Gastrocnemius medialis (tissue), 4 donors: ENCODE measurements around the gene TMEM163. TPM values are rescaled to one million over a fixed set of nuclear protein-coding genes. Genes with fewer than 3 reads are reported as not detected.

Experiments used
- ATAC-seq, 2 donors: fragments of 150-250 bp; one replicate each; pipeline ENCODE4 v1.9.1; 2016
- DNase-seq, 2 donors: peaks; one replicate each; pipeline ENCODE4 v3.0.0-alpha.2; 2019
- H3K27ac ChIP-seq, 4 donors: fragments of 200-600 bp; sonication (generic); 1 replicate in 1 of 4; 2 replicates in 3 of 4; pipeline ENCODE4 v1.5.1; 2016 to 2018; ENCODE audit warnings: mild to moderate bottlenecking in 2 of 4, moderate library complexity in 1 of 4
- H3K27me3 ChIP-seq, 3 donors: fragments of 200-600 bp; sonication (generic) in 2 of 3; 1 replicate in 1 of 3; 2 replicates in 2 of 3; pipeline versions ENCODE4 v1.5.1 to v1.6.0; 2016 to 2019; ENCODE audit warnings: mild to moderate bottlenecking in 1 of 3, moderate library complexity in 1 of 3
- H3K36me3 ChIP-seq, 2 donors: fragments of 200-600 bp; sonication (generic) in 1 of 2; one replicate each; pipeline ENCODE4 v1.5.1; 2017 to 2018
- H3K4me1 ChIP-seq, 2 donors: fragments of 200-600 bp; sonication (generic) in 1 of 2; one replicate each; pipeline ENCODE4 v1.5.1; 2016 to 2017; ENCODE audit warnings: mild to moderate bottlenecking in 2 of 2
- H3K4me3 ChIP-seq, 4 donors: fragments of 200-600 bp; sonication (generic) in 3 of 4; 1 replicate in 1 of 4; 2 replicates in 3 of 4; pipeline ENCODE4 v1.5.1; 2016 to 2019; ENCODE audit warnings: mild to moderate bottlenecking in 2 of 4
- H3K9me3 ChIP-seq, 3 donors: fragments of 200-600 bp; sonication (generic) in 2 of 3; 1 replicate in 1 of 3; 2 replicates in 2 of 3; pipeline ENCODE4 v1.5.1; 2016 to 2019
- CTCF ChIP-seq, 5 experiments: fragments of 450-650 bp in 3 of 5; fragments of 200-600 bp in 2 of 5; sonication (generic) in 2 of 5; IDR thresholded peaks in 4 of 5; conservative IDR thresholded peaks in 1 of 5; 1 replicate in 4 of 5; 2 replicates in 1 of 5; pipeline ENCODE4 v1.5.1; 2016 to 2019; ENCODE audit warnings: antibody characterized with exemption in 5 of 5, mild to moderate bottlenecking in 3 of 5, moderate library complexity in 3 of 5
- POLR2A ChIP-seq, 2 donors: fragments of 450-650 bp; IDR thresholded peaks; one replicate each; pipeline ENCODE4 v1.6.1; 2017; ENCODE audit warnings: antibody characterized with exemption in 2 of 2, mild to moderate bottlenecking in 2 of 2, moderate library complexity in 2 of 2
- in situ Hi-C, 4 donors: fragments of 200-750 bp; cut with MboI; loops; one replicate each; pipeline versions ENCODE4 v1.15.0 to v1.8.0; 2017; ENCODE audit warnings: low sequenced_read_pairs in 4 of 4
- intact Hi-C: fragments of 100-400 bp; cut with DNase I; formaldehyde crosslinking; loops from one replicate; pipeline ENCODE4 v1.15.1; 2023; ENCODE audit warnings: low total_unique reads
- total RNA-seq, 4 donors: library from RNA; depleted of rRNA; stranded (reverse); fragments of >200 nt; gene quantifications; one replicate each; pipeline versions ENCODE4 v1.1.0 to v1.2.3, GENCODE V29; 2016

The TMEM163 gene
- total RNA-seq, 4 donors from 2014 or later, result not detected

- intact Hi-C loops (no loop called here), in situ Hi-C loops (no loop called here)
- H3K4me1 ChIP-seq, result no peaks in the 10 kb centered on the region
- H3K27ac ChIP-seq, result no peak overlapping the region
- no peak for ATAC-seq
- H3K36me3 ChIP-seq, result no peaks in the 10 kb centered on the region
- H3K9me3 ChIP-seq, result no peaks in the 10 kb centered on the region
- H3K27me3 ChIP-seq, result no peaks in the 10 kb centered on the region
- TF ChIP-seq CTCF (IDR thresholded peaks at IDR 0.05 in 4 of 5, conservative IDR thresholded peaks at IDR 0.05 in 1 of 5) (no peak), POLR2A (IDR thresholded peaks at IDR 0.05) (no peak)
- no peak overlapping the region for H3K4me3 ChIP-seq
- no peak for DNase-seq
Observed at GRCh38 chr2:134435936-134436335, 282.9 kb downstream of the TMEM163 start.

DNA sequence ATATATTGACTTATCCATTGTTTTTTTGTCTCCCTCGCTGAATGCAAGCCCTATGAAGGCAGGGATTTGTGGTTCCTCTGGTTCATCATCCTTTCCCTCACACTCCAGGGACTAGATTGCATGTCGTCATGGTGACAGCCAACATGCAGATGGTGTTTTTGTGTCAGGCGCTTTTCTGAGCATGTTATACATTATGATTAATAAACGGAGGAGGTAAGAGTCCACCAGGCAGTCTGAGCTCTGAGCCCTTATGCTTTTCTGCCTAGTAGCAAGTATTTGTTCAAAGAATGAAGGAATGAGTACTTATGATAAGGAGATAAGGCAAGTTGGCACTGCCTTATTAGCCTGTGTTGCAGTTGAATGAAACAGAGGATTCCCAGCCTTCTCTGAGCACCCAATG, 283.3 kb downstream of the TMEM163 start:
- DNase-seq (no peak), ATAC-seq (no peak)
- H3K27ac ChIP-seq, result no peak overlapping the region
- no peak overlapping the region for H3K4me3 ChIP-seq
- H3K27me3 ChIP-seq, result no peaks in the 10 kb centered on the region
- no peaks in the 10 kb centered on the region for H3K9me3 ChIP-seq
- no peaks in the 10 kb centered on the region for H3K36me3 ChIP-seq
- no peak for TF ChIP-seq POLR2A (IDR thresholded peaks at IDR 0.05)
- TF ChIP-seq CTCF (IDR thresholded peaks at IDR 0.05 in 4 of 5, conservative IDR thresholded peaks at IDR 0.05 in 1 of 5), result no peak
- in situ Hi-C loops, result no loop called here
- intact Hi-C loops, result no loop called here
- no peaks in the 10 kb centered on the region for H3K4me1 ChIP-seq

GRCh38 chr2:134433979-134434378, 284.8 kb downstream of the TMEM163 start:
- Histone ChIP-seq H3K27me3 (no peaks in the 10 kb centered on the region), H3K27ac (no peak overlapping the region), H3K9me3 (no peaks in the 10 kb centered on the region), H3K4me3 (no peak overlapping the region), H3K36me3 (no peaks in the 10 kb centered on the region), H3K4me1 (no peaks in the 10 kb centered on the region)
- intact Hi-C loops, result no loop called here
- no peak for DNase-seq
- TF ChIP-seq POLR2A (IDR thresholded peaks at IDR 0.05) (no peak), CTCF (IDR thresholded peaks at IDR 0.05 in 4 of 5, conservative IDR thresholded peaks at IDR 0.05 in 1 of 5) (no peak)
- ATAC-seq, result no peak
- in situ Hi-C loops, result no loop called here

- in situ Hi-C loops, result no loop called here
- ATAC-seq (no peak), DNase-seq (no peak)
- TF ChIP-seq CTCF (IDR thresholded peaks at IDR 0.05 in 4 of 5, conservative IDR thresholded peaks at IDR 0.05 in 1 of 5) (no peak), POLR2A (IDR thresholded peaks at IDR 0.05) (no peak)
- H3K9me3 ChIP-seq, result no peaks in the 10 kb centered on the region
- H3K4me1 ChIP-seq, result no peaks in the 10 kb centered on the region
- no peaks in the 10 kb centered on the region for H3K27me3 ChIP-seq
- no peak overlapping the region for H3K27ac ChIP-seq
- intact Hi-C loops, result no loop called here
- H3K4me3 ChIP-seq, result no peak overlapping the region
- no peaks in the 10 kb centered on the region for H3K36me3 ChIP-seq
Observed at GRCh38 chr2:134433469-134433868, 285.3 kb downstream of the TMEM163 start.

DNA sequence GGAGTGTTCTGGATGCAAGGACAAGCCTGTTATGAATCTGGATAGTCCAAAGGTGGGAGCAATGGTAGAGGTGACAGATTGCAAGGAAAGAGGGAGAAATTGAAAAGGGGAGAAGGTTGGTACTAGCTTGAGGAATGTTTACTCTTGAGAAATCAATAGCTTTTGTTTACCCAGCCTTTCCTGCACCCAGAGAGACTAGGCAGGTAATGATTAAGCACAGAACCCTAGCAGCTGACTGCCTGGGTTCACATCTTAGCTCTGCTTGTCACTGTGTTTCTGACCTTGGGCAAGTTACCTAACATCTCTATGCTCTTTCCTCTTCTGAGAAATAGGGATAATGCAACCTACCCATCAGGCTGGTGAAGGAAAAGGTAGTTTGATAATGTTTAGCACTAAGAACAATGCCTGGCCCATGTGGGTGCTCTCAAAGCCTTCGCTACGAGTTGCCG, 286.3 kb downstream of the TMEM163 start:
- DNase-seq (no peak), ATAC-seq (no peak)
- TF ChIP-seq CTCF (IDR thresholded peaks at IDR 0.05 in 4 of 5, conservative IDR thresholded peaks at IDR 0.05 in 1 of 5) (no peak), POLR2A (IDR thresholded peaks at IDR 0.05) (no peak)
- Histone ChIP-seq H3K36me3 (no peaks in the 10 kb centered on the region), H3K27me3 (no peaks in the 10 kb centered on the region), H3K9me3 (no peaks in the 10 kb centered on the region), H3K27ac (no peak overlapping the region), H3K4me3 (no peak overlapping the region), H3K4me1 (no peaks in the 10 kb centered on the region)
- intact Hi-C loops, result no loop called here
- in situ Hi-C loops, result no loop called here
